KMS-11 (cell line): ENCODE results near the gene CTSA.
"Not testable (repeated sequence)": the region's sequence is repeated elsewhere in the genome, so short reads cannot be mapped to it uniquely, and the experiment has no call there.

Source experiments
- H2AFZ ChIP-seq: fragments of 200-600 bp; sonication (generic); 2 replicates; pipeline ENCODE4 v1.6.1; 2016; ENCODE audit warnings: antibody characterized with exemption, mixed run types, low read depth
- H3K27ac ChIP-seq: fragments of 200-600 bp; sonication (generic); 2 replicates; pipeline ENCODE4 v1.6.1; 2016; ENCODE audit warnings: mild to moderate bottlenecking, mixed run types
- H3K27me3 ChIP-seq: fragments of 200-600 bp; sonication (generic); 2 replicates; pipeline ENCODE4 v1.6.1; 2017; ENCODE audit warnings: mild to moderate bottlenecking, low read depth, mixed run types, moderate library complexity; ENCODE audit not compliant: insufficient read depth
- H3K36me3 ChIP-seq: fragments of 200-600 bp; sonication (generic); 2 replicates; pipeline ENCODE4 v1.6.1; 2017; ENCODE audit warnings: mild to moderate bottlenecking, mixed run types; ENCODE audit not compliant: insufficient read depth
- H3K4me1 ChIP-seq: fragments of 200-600 bp; sonication (generic); 2 replicates; pipeline ENCODE4 v1.6.1; 2016; ENCODE audit warnings: mild to moderate bottlenecking, low read depth, mixed run types; ENCODE audit not compliant: poor library complexity, severe bottlenecking
- H3K4me2 ChIP-seq: fragments of 200-600 bp; sonication (generic); 2 replicates; pipeline ENCODE4 v1.7.0; 2016; ENCODE audit warnings: mild to moderate bottlenecking, mixed run types
- H3K4me3 ChIP-seq: fragments of 200-600 bp; sonication (generic); IDR thresholded peaks from 2 replicates; pipeline ENCODE4 v1.6.1; 2017; ENCODE audit warnings: low read depth, low read length, mixed read lengths; ENCODE audit not compliant: insufficient read depth
- H3K79me2 ChIP-seq: fragments of 200-600 bp; sonication (generic); 2 replicates; pipeline ENCODE4 v1.6.1; 2016; ENCODE audit warnings: low read depth, mixed run types; ENCODE audit not compliant: insufficient read depth
- H3K9ac ChIP-seq: fragments of 200-600 bp; sonication (generic); 2 replicates; pipeline ENCODE4 v1.6.1; 2016; ENCODE audit warnings: mild to moderate bottlenecking, mixed run types
- H4K20me1 ChIP-seq: fragments of 200-600 bp; sonication (generic); 2 replicates; pipeline ENCODE4 v1.6.1; 2016; ENCODE audit warnings: mild to moderate bottlenecking, mixed run types; ENCODE audit not compliant: insufficient read depth
- CTCF ChIP-seq: fragments of 200-600 bp; sonication (generic); conservative IDR thresholded peaks from 2 replicates; pipeline ENCODE4 v1.6.1; 2017; ENCODE audit warnings: low read depth, mild to moderate bottlenecking, antibody characterized with exemption, low read length, moderate library complexity, mixed read lengths

Gene CTSA

GRCh38 chr20:45899046-45899835 lies 8.1 kb downstream of the CTSA start:
- no peak overlapping the region for H3K27ac ChIP-seq
- H3K4me2 ChIP-seq = no peak overlapping the region
- H3K4me3 ChIP-seq = no peak overlapping the region
- H3K27me3 ChIP-seq = no peaks in the 10 kb centered on the region
- H4K20me1 ChIP-seq = no peaks in the 10 kb centered on the region
- no peaks in the 10 kb centered on the region for H3K36me3 ChIP-seq
- H3K79me2 ChIP-seq = no peaks in the 10 kb centered on the region
- H3K9ac ChIP-seq = no peak overlapping the region
- H3K4me1 ChIP-seq = no peaks in the 10 kb centered on the region
- no peak overlapping the region for H2AFZ ChIP-seq
- no peak for TF ChIP-seq CTCF

- H3K79me2 ChIP-seq, H3K4me2 ChIP-seq, H2AFZ ChIP-seq, H3K4me3 ChIP-seq, H3K36me3 ChIP-seq, H3K27ac ChIP-seq, H3K27me3 ChIP-seq, H4K20me1 ChIP-seq, H3K9ac ChIP-seq, H3K4me1 ChIP-seq: not testable (repeated sequence)
Measured at GRCh38 chr20:45901332-45901731, 10.2 kb downstream of the CTSA start.

GRCh38 chr20:45902199-45902701 lies 11.1 kb downstream of the CTSA start:
- H3K4me3 ChIP-seq = no peak overlapping the region
- H3K9ac ChIP-seq = no peak overlapping the region

GRCh38 chr20:45904583-45905504 lies 13.7 kb downstream of the CTSA start:
- Histone ChIP-seq H3K27me3 (no peaks in the 10 kb centered on the region), H3K27ac (no peak overlapping the region), H3K4me2 (no peak overlapping the region)

More at GRCh38 chr20:45902199-45902701, 11.1 kb downstream of the CTSA start:
- no peaks in the 10 kb centered on the region for H3K79me2 ChIP-seq
- H3K36me3 ChIP-seq = no peaks in the 10 kb centered on the region
- H3K4me2 ChIP-seq = no peak overlapping the region
- H3K27ac ChIP-seq = no peak overlapping the region
- no peaks in the 10 kb centered on the region for H3K27me3 ChIP-seq
- no peak overlapping the region for H2AFZ ChIP-seq
- no peaks in the 10 kb centered on the region for H3K4me1 ChIP-seq
- TF ChIP-seq CTCF = no peak
- no peaks in the 10 kb centered on the region for H4K20me1 ChIP-seq

More at GRCh38 chr20:45904583-45905504, 13.7 kb downstream of the CTSA start:
- H2AFZ ChIP-seq = no peak overlapping the region
- H4K20me1 ChIP-seq = no peaks in the 10 kb centered on the region
- H3K9ac ChIP-seq = no peak overlapping the region
- peaks cover 2% of the 10 kb centered on the region for H3K4me1 ChIP-seq
- no peak overlapping the region for H3K4me3 ChIP-seq
- H3K79me2 ChIP-seq = no peaks in the 10 kb centered on the region
- no peaks in the 10 kb centered on the region for H3K36me3 ChIP-seq
- no peak for TF ChIP-seq CTCF
